ENCODE results near the gene PPP1R10. TPM values are rescaled to one million over a fixed set of nuclear protein-coding genes. Genes with fewer than 3 reads are reported as not detected.

The PPP1R10 gene
- total RNA-seq, 1 donor from 2014 or later, result 116 TPM

DNA sequence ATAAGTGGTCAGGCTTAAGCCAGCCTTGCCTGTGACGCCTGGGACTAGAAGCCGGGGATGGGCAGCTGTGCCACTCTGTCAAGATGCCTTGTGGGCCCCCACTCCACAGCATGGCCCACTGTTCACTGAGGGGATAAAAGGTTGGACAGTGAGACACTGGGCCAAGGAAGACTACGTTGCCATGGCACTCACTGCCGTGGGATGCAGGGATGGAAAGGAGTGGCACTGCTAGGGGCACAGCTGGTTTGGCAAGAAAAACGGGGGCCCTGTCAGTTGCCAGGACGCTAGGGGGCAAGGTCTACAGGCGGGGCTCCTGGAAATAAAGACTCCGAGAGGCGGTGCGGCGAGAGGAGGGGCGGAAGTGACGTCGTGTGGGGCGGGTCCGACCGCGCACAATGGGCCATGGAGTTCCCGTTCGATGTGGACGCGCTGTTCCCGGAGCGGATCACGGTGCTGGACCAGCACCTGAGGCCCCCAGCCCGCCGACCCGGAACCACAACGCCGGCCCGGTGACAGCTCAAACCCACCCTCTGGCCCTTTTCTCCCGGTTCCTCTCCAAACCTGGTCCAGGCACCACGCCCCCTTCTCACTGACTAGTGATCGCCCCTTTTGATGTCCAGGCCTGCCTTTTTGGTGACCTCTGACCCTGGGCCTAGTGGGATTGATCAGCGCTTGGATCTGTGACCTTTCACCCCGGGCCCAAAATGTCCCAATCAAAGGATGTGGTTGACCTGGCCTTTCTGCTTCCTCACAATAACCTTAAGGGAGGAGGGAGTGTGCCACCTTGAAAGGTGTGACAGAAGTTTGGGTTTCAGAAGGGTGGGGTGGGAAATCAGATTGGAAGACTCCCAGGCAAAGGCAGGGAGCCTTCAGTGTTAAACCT, 9.7 kb upstream of the PPP1R10 start, which contains the start of gene ATAT1:
TSS of gene ATAT1 (plus strand) at position 391 of the 883 bp plus-strand sequence.
- H3K4me3 Mint-ChIP-seq, result peak within 1 kb of the TSS; percentile 94
- H3K27me3 Mint-ChIP-seq, result no peaks in the 10 kb centered on the region
- peaks cover 32% of the 10 kb centered on the region for H3K36me3 Mint-ChIP-seq
- no peaks in the 10 kb centered on the region for H3K9me3 Mint-ChIP-seq
- peak within 1 kb of the TSS; percentile 95 for H3K27ac Mint-ChIP-seq
- peak; percentile 84 for DNase-seq (ENCODE audit: extremely low spot score, unreplicated experiment)
- peaks cover 20% of the 10 kb centered on the region for H3K4me1 Mint-ChIP-seq (ENCODE audit: unreplicated experiment)
- TF ChIP-seq, protein P1, sequence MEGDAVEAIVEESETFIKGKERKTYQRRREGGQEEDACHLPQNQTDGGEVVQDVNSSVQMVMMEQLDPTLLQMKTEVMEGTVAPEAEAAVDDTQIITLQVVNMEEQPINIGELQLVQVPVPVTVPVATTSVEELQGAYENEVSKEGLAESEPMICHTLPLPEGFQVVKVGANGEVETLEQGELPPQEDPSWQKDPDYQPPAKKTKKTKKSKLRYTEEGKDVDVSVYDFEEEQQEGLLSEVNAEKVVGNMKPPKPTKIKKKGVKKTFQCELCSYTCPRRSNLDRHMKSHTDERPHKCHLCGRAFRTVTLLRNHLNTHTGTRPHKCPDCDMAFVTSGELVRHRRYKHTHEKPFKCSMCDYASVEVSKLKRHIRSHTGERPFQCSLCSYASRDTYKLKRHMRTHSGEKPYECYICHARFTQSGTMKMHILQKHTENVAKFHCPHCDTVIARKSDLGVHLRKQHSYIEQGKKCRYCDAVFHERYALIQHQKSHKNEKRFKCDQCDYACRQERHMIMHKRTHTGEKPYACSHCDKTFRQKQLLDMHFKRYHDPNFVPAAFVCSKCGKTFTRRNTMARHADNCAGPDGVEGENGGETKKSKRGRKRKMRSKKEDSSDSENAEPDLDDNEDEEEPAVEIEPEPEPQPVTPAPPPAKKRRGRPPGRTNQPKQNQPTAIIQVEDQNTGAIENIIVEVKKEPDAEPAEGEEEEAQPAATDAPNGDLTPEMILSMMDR (conservative IDR thresholded peaks at IDR 0.05), result peak; percentile 62

DNA sequence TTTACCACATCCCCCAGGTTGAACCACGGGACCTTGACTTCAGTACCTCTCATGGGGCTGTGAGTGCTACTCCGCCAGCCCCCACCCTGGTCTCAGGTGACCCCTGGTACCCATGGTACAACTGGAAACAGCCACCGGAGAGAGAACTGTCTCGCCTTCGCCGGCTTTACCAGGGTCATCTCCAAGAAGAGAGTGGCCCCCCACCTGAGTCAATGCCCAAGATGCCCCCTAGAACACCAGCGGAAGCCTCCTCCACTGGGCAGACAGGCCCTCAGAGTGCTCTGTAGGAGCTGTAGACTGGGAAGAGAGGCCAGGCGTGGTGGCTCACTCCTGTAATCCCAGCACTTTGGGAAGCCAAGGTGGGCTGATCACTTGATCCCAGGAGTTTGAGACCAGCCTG, 8.5 kb upstream of the PPP1R10 start:
- Mint-ChIP-seq H3K9me3 (no peaks in the 10 kb centered on the region), H3K4me1 (ENCODE audit: unreplicated experiment) (peaks cover 20% of the 10 kb centered on the region), H3K4me3 (peak overlapping the region; percentile 94), H3K27ac (no peak overlapping the region), H3K36me3 (peaks cover 24% of the 10 kb centered on the region), H3K27me3 (no peaks in the 10 kb centered on the region)
- DNase-seq (ENCODE audit: extremely low spot score, unreplicated experiment), result no peak
- TF ChIP-seq, protein P1 (conservative IDR thresholded peaks at IDR 0.05), result no peak

DNA sequence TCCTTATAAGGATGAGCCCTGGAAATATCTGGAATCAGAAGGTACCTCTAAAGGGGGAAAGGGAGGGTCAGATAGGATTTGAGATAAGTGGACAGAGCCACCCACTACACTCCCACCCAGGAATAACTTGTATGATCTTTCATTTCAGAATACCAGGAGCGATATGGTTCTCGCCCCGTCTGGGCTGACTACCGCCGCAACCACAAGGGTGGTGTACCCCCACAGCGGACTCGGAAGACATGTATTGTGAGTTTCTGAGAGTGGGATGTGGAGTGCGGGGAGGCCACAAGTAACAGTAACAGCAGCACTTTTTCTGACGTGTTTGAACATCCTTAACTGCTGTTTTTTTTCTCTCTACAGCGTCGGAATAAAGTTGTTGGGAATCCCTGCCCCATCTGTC, 2.5 kb upstream of the PPP1R10 start:
- Mint-ChIP-seq H3K36me3 (peaks cover 28% of the 10 kb centered on the region), H3K4me3 (peak overlapping the region; percentile 95), H3K27ac (peak overlapping the region; percentile 100)

DNA sequence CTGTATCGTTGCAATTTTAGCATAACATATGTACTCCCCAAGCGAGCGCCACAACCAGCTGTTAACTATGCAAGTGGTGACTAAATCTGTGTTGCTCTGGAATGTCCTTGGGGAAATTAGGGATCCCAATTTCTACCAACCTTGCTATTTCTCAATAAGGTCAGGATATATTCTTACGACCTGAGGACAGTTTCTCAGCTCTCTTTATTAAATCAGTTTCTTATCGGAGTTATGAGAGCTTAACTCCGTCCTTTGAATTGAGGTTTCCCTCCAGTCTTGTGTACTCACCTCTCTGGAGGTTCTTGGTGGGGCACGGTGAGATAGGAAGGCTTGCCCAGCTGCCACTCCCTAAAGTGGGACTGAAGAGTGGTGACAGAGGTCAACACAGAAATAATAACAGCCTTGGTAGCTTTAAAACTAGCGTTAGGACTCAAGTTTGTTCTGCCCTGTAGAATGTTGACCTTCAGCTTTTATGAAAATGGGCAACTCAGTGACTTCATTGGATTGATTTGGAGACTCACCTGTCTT, 1.3 kb upstream of the PPP1R10 start:
- Mint-ChIP-seq H3K27me3 (peaks cover 21% of the 10 kb centered on the region), H3K4me1 (ENCODE audit: unreplicated experiment) (peaks cover 23% of the 10 kb centered on the region), H3K4me3 (peak overlapping the region; percentile 95), H3K9me3 (no peaks in the 10 kb centered on the region), H3K27ac (peak overlapping the region; percentile 100), H3K36me3 (peaks cover 30% of the 10 kb centered on the region)
- no peak for DNase-seq (ENCODE audit: extremely low spot score, unreplicated experiment)
- TF ChIP-seq, protein P1 (conservative IDR thresholded peaks at IDR 0.05), result no peak

More for the DNA sequence above, 2.5 kb upstream of the PPP1R10 start:
- no peak for DNase-seq (ENCODE audit: extremely low spot score, unreplicated experiment)
- no peaks in the 10 kb centered on the region for H3K9me3 Mint-ChIP-seq
- H3K4me1 Mint-ChIP-seq (ENCODE audit: unreplicated experiment), result peaks cover 14% of the 10 kb centered on the region
- TF ChIP-seq, protein P1 (conservative IDR thresholded peaks at IDR 0.05), result no peak
- peaks cover 21% of the 10 kb centered on the region for H3K27me3 Mint-ChIP-seq

DNA sequence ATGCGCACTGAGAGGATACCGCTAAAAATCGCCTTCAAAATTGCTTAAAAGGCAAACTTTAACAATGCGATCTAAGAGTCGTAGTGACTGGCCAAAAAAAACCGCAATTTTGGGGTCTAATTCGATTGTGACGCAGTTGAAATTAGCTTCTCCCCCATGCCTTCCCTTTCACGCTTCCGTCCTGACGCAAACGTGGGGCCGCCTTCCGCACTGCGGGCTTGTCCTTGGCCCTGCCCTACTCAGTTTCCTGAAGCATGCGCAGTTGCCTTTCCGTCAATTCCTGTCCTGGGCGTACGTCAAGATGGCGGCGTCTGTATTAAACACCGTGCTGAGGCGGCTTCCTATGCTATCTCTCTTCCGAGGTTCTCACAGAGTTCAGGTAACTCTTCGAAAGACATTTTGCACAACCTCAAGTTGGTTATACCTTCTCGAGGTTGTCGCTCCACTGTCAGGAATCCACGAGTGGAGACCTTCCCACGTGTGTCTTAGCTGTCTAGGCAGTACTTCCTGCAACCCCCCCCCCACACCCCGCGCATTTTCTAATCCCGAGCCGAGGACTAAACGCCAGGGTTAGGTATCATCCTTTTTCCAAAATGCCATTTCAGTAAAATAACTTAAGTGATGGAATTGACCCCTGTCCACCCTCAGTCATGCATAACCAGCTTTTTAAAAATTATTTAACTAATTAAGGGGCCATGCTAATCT, 674 bp upstream of the PPP1R10 start, which contains the start of gene MRPS18B:
TSS of gene MRPS18B (plus strand) at position 276 of the 705 bp plus-strand sequence. CDS start at position 302, 26 bp downstream.
- H3K36me3 Mint-ChIP-seq, result peaks cover 30% of the 10 kb centered on the region
- peaks cover 21% of the 10 kb centered on the region for H3K27me3 Mint-ChIP-seq
- TF ChIP-seq, protein P1 (conservative IDR thresholded peaks at IDR 0.05), result no peak
- peak; percentile 95 for DNase-seq (ENCODE audit: extremely low spot score, unreplicated experiment)
- H3K9me3 Mint-ChIP-seq, result no peaks in the 10 kb centered on the region
- peak within 1 kb of the TSS; percentile 100 for H3K27ac Mint-ChIP-seq
- peaks cover 29% of the 10 kb centered on the region for H3K4me1 Mint-ChIP-seq (ENCODE audit: unreplicated experiment)
- H3K4me3 Mint-ChIP-seq, result peak within 1 kb of the TSS; percentile 95

All from type B pancreatic cell (in vitro differentiated cells).